Smooth muscle cell (in vitro differentiated cells): ENCODE data around the gene CD300C. TPM values are rescaled to one million over a fixed set of nuclear protein-coding genes. Genes with fewer than 3 reads are reported as not detected.

Experiments
- DNase-seq: peaks from one replicate; lab custom pipeline; 2025; ENCODE audit not compliant: unreplicated experiment; lab: John Stamatoyannopoulos, UW
- H2AFZ ChIP-seq: fragments of 200-600 bp; sonication (generic); 2 replicates; pipeline ENCODE4 v1.6.0; 2016; ENCODE audit warnings: antibody characterized with exemption, low read depth, mild to moderate bottlenecking
- H3F3A ChIP-seq: fragments of 200-600 bp; sonication (generic); 2 replicates; pipeline ENCODE4 v1.6.0; 2017; ENCODE audit warnings: antibody characterized with exemption, low read depth
- H3K27ac ChIP-seq: fragments of 200-600 bp; sonication (generic); 2 replicates; pipeline ENCODE4 v1.5.1; 2016; ENCODE audit warnings: low read depth, mild to moderate bottlenecking
- H3K27me3 ChIP-seq: fragments of 200-600 bp; sonication (generic); 2 replicates; pipeline ENCODE4 v1.6.1; 2016; ENCODE audit warnings: low read depth, mild to moderate bottlenecking
- H3K36me3 ChIP-seq: fragments of 200-600 bp; sonication (generic); 2 replicates; pipeline ENCODE4 v1.5.1; 2016; ENCODE audit warnings: low read depth
- H3K4me1 ChIP-seq: fragments of 200-600 bp; sonication (generic); 2 replicates; pipeline ENCODE4 v1.5.1; 2016; ENCODE audit warnings: low read depth
- H3K4me2 ChIP-seq: fragments of 200-600 bp; sonication (generic); 2 replicates; pipeline ENCODE4 v1.6.0; 2016; ENCODE audit warnings: mild to moderate bottlenecking
- H3K4me3 ChIP-seq: fragments of 200-600 bp; sonication (generic); 2 replicates; pipeline ENCODE4 v1.5.1; 2016; ENCODE audit warnings: mild to moderate bottlenecking
- H3K79me2 ChIP-seq: fragments of 200-600 bp; sonication (generic); 2 replicates; pipeline ENCODE4 v1.6.0; 2016; ENCODE audit warnings: low read depth, mild to moderate bottlenecking
- H3K9ac ChIP-seq: fragments of 200-600 bp; sonication (generic); 2 replicates; pipeline ENCODE4 v1.6.0; 2016; ENCODE audit warnings: low read depth
- H3K9me3 ChIP-seq: fragments of 200-600 bp; sonication (generic); replicated peaks from 2 replicates; pipeline ENCODE4 v1.5.1; 2016; ENCODE audit warnings: low read depth
- H4K20me1 ChIP-seq: fragments of 200-600 bp; sonication (generic); 2 replicates; pipeline ENCODE4 v1.6.0; 2016; ENCODE audit warnings: low read depth
- WGBS: methylation state at CpG from one replicate; pipeline ENCODE4 v1.1.7; 2016; ENCODE audit warnings: low lambda C conversion rate; 5-methylcytosine and 5-hydroxymethylcytosine counted together
- polyA plus RNA-seq: library from polyadenylated mRNA; unstranded; fragments of >200 nt; fragmentation: Nextera tagmentation; extraction: Ambion mirVana; gene quantifications from 2 replicates; pipeline ENCODE4 v1.2.1, GENCODE V29; 2016
- total RNA-seq: library from RNA; depleted of rRNA; stranded (reverse); fragments of >200 nt; gene quantifications from 2 replicates; pipeline ENCODE4 v1.2.3, GENCODE V29; 2014
- TF ChIP-seq, protein P1 (sequence below): fragments of 200-600 bp; sonication (generic); IDR thresholded peaks from 2 replicates; pipeline ENCODE4 v1.5.1; 2017; ENCODE audit warnings: borderline replicate concordance, mild to moderate bottlenecking, antibody characterized with exemption; ENCODE audit not compliant: insufficient read depth, poor library complexity, severe bottlenecking

Gene CD300C
- total and polyA plus RNA-seq, 2 experiments from 2014 or later = not detected

DNA sequence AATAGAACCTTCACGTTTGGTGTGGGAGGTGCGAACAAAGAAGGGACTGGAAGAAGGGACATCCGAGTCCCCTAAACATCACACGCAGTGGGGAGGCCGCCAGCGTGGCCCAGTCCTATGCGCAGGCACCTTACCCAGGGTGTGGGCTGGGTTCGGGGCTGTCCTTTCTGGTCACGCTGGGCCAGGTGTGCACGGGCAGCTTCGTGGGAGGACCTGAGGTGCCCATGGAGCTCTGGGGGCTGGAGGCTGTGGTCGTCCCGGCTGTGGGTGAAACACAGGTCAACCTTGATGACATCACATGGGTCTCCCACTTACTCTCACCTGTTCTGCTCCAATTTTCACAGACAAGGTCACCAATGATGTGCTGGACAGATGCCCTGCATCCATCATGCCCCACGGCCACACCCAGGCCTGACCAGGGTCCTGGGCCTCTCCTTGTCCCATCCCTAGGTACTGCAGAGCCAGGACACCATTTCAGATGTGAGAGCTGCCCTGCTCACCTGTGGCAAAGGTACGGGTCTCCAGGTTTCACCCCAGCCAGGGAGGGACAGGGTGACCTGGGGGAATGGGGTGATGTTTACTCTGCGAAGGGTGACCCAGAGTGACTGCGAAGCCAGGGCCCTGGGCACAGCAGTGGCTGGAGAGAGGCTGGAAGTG is 3.1 kb downstream of the CD300C start:
- no peak overlapping the region for H3K27ac ChIP-seq
- no peak overlapping the region for H2AFZ ChIP-seq
- H3K4me3 ChIP-seq = no peak overlapping the region
- no peaks in the 10 kb centered on the region for H3K4me1 ChIP-seq
- H3F3A ChIP-seq = no peaks in the 10 kb centered on the region
- H3K36me3 ChIP-seq = no peaks in the 10 kb centered on the region
- H3K79me2 ChIP-seq = no peaks in the 10 kb centered on the region
- 92% methylated on average over 17 of the region's 17 CpGs for WGBS
- DNase-seq = no peak
- H3K9ac ChIP-seq = no peak overlapping the region
- H3K4me2 ChIP-seq = no peak overlapping the region
- no peaks in the 10 kb centered on the region for H3K9me3 ChIP-seq
- TF ChIP-seq, protein P1, sequence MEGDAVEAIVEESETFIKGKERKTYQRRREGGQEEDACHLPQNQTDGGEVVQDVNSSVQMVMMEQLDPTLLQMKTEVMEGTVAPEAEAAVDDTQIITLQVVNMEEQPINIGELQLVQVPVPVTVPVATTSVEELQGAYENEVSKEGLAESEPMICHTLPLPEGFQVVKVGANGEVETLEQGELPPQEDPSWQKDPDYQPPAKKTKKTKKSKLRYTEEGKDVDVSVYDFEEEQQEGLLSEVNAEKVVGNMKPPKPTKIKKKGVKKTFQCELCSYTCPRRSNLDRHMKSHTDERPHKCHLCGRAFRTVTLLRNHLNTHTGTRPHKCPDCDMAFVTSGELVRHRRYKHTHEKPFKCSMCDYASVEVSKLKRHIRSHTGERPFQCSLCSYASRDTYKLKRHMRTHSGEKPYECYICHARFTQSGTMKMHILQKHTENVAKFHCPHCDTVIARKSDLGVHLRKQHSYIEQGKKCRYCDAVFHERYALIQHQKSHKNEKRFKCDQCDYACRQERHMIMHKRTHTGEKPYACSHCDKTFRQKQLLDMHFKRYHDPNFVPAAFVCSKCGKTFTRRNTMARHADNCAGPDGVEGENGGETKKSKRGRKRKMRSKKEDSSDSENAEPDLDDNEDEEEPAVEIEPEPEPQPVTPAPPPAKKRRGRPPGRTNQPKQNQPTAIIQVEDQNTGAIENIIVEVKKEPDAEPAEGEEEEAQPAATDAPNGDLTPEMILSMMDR = no peak
- no peaks in the 10 kb centered on the region for H4K20me1 ChIP-seq
- peaks cover 19% of the 10 kb centered on the region for H3K27me3 ChIP-seq

DNA sequence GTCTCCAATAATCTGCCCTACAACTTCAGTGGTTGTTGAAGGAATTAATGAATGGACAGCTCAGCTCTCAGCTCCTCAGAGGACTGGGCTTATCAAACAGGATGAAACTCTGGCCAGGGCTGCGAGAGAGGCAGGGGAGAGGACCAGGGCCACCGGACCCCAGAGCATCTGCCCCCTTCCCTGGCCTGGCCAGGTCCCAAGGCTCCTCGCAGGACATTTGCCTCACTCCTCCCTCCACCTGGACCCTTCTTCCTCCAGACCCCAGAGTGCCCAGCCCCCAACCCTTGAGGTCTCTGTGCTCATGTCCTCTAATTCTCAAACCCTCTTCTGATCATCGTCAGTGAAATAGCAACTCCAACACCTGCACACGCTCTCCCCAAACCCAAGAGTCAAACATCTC is 3.7 kb downstream of the CD300C start:
- H4K20me1 ChIP-seq = no peaks in the 10 kb centered on the region
- H3K27ac ChIP-seq = no peak overlapping the region
- WGBS = 93% methylated on average over 5 of the region's 5 CpGs
- no peaks in the 10 kb centered on the region for H3K36me3 ChIP-seq
- H3K4me2 ChIP-seq = no peak overlapping the region
- no peaks in the 10 kb centered on the region for H3K9me3 ChIP-seq
- DNase-seq = no peak
- no peak overlapping the region for H3K9ac ChIP-seq
- H3K4me3 ChIP-seq = no peak overlapping the region
- H3K27me3 ChIP-seq = peaks cover 26% of the 10 kb centered on the region
- H3F3A ChIP-seq = no peaks in the 10 kb centered on the region
- H3K4me1 ChIP-seq = no peaks in the 10 kb centered on the region
- TF ChIP-seq, protein P1 = no peak
- H3K79me2 ChIP-seq = no peaks in the 10 kb centered on the region
- H2AFZ ChIP-seq = no peak overlapping the region

DNA sequence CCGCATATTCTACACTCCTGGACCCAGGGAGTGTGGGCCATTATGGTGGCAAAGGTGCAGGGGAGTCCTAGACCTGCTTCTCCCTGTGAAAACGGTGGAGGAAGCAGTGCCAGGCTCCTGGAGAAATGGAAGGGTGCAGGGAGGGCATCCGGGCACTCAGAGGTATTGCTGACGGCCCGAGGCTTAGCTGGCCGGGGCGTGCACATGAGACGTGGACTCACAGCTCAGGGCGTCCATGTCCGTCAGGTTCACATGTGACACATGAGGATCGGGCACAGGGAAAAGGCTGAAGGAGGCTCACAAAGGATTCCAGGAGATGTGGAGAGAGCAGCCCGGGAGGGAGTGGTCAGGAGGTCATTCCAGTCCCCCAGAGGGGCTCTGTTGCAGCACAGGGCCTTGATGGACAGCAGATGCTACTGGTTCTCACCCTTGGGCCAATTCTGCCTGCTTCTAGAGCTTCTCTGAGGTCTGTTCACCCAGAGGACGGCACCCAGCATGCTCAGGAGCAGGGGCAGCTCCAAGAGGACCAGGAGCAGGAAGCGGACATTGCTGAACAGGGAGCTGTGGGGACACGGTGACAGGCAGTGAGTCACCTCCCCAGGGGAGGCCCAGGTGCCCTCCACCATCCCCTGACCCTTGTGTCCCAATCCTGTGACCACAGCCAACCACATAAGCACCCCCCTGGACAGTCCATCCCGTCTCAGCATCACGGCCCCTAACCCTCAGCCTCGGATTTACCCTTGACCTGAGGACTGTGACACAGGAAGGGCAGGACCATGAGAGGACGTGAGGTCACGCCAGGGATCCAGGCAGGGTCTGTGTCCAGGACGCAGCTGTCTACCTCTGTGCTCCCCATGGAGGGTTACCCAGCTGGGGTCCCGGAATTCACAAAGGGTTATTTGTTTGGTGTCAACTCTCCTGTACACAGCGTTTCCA is 4.5 kb downstream of the CD300C start:
- H4K20me1 ChIP-seq = no peaks in the 10 kb centered on the region
- DNase-seq = no peak
- H3K27ac ChIP-seq = no peak overlapping the region
- 85% methylated on average over 23 of the region's 23 CpGs for WGBS
- no peaks in the 10 kb centered on the region for H3K4me1 ChIP-seq
- no peak overlapping the region for H3K4me2 ChIP-seq
- H3K9me3 ChIP-seq = no peaks in the 10 kb centered on the region
- H3F3A ChIP-seq = no peaks in the 10 kb centered on the region
- no peaks in the 10 kb centered on the region for H3K36me3 ChIP-seq
- H2AFZ ChIP-seq = no peak overlapping the region
- no peak overlapping the region for H3K4me3 ChIP-seq
- H3K9ac ChIP-seq = no peak overlapping the region
- peaks cover 33% of the 10 kb centered on the region for H3K27me3 ChIP-seq
- H3K79me2 ChIP-seq = no peaks in the 10 kb centered on the region
- TF ChIP-seq, protein P1 = no peak
